Activated B cell treated with CpG ODN at 0.5 μM for 24 hours (primary cell): Measurements from ENCODE around the gene OR10A3. TPM values are rescaled to one million over a fixed set of nuclear protein-coding genes. Genes with fewer than 3 reads are reported as not detected.

ENCODE experiments used
- ATAC-seq: fragments of 200-7000 bp; cut with Tn5 transposase; one replicate; pipeline ENCODE4 v1.10.0; 2021; ENCODE audit warnings: low read depth, mild to moderate bottlenecking, moderate library complexity
- CTCF ChIA-PET: fragments of 350-600 bp; sonication (Branson Sonifier 250); formaldehyde crosslinking; loops from one replicate; lab custom pipeline; 2021; ENCODE audit warnings: antibody characterized with exemption; lab: Charles Lee
- POLR2A ChIA-PET: fragments of 350-600 bp; sonication (Branson Sonifier 250); formaldehyde crosslinking; loops from one replicate; lab custom pipeline; 2021; ENCODE audit warnings: antibody characterized with exemption; lab: Charles Lee
- DNase-seq: peaks from one replicate; pipeline ENCODE4 v3.0.0; 2022
- H3K27ac Mint-ChIP-seq: one replicate; pipeline ENCODE4 v1.8.0; 2020; ENCODE audit warnings: mixed read lengths
- H3K27me3 Mint-ChIP-seq: one replicate; pipeline ENCODE4 v1.8.0; 2021; ENCODE audit warnings: mixed read lengths
- H3K36me3 Mint-ChIP-seq: one replicate; pipeline ENCODE4 v1.8.0; 2021; ENCODE audit warnings: low read depth, mixed read lengths
- H3K4me1 Mint-ChIP-seq: one replicate; pipeline ENCODE4 v1.8.0; 2021; ENCODE audit warnings: mixed read lengths
- H3K4me3 Mint-ChIP-seq: one replicate; pipeline ENCODE4 v1.8.0; 2020; ENCODE audit warnings: mild to moderate bottlenecking, mixed read lengths
- H3K9me3 Mint-ChIP-seq: one replicate; pipeline ENCODE4 v1.8.0; 2020; ENCODE audit warnings: mixed read lengths
- intact Hi-C: fragments of 100-400 bp; cut with micrococcal nuclease; formaldehyde crosslinking; loops from one replicate; pipeline ENCODE4 v1.15.1; 2024
- total RNA-seq: library from RNA; stranded (reverse); gene quantifications from 2 replicates; pipeline ENCODE4 v1.2.3, GENCODE V29; 2022
- TF ChIP-seq, protein P1 (sequence below): fragments of 200-600 bp; IDR thresholded peaks from one replicate; pipeline ENCODE4 v1.8.0; 2022; ENCODE audit warnings: antibody characterized with exemption, mild to moderate bottlenecking

Gene OR10A3
- total RNA-seq, 1 donor from 2014 or later, result not detected

DNA sequence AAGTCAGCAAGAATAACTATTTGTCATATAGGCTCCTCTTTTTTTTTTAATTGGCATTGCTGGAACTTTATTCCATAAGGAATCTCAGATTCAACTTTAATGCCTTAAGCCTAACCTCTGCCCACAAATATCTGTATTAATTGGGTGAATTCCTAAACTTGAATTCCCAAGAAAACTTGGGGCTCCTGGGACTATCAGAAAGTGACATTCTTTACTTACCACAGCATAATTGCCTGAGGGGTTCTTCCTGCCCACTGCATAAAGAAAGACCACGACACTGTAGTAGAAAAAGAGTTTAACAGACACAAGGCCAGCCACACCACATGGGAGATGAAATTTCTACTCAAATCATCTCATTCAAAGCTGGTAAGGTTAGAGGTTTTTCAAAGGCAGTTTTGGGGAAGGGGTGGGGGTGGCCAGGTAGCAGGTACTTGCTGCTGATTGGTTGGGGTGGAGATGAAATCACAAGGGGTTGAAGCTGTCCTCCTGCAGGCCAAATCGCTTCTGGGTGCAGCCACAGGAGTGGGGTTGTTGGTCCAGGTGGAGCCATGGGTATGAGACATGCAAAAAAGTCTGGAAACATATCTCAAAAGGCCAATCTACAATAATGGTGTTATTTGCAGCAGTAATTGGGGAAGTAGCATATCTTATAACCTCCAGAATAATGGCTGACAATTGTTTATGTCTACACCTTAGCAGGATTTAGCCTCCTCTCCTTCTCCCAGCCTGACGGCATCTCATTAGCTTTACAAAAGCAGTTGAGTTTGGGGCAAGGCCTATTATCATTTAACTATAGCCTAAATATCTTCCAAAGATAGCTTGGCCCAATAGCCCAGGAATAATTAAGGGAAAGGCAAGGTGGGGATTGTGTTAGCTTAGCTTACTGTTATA lies 28.5 kb upstream of the OR10A3 start:
- no peak for DNase-seq
- no peaks in the 10 kb centered on the region for H3K9me3 Mint-ChIP-seq
- H3K36me3 Mint-ChIP-seq, result no peaks in the 10 kb centered on the region
- CTCF ChIA-PET, result no interaction called here
- H3K4me3 Mint-ChIP-seq, result no peak overlapping the region
- H3K27ac Mint-ChIP-seq, result no peak overlapping the region
- no peak for ATAC-seq
- intact Hi-C loops, result no loop called here
- POLR2A ChIA-PET, result no interaction called here
- TF ChIP-seq, protein P1, sequence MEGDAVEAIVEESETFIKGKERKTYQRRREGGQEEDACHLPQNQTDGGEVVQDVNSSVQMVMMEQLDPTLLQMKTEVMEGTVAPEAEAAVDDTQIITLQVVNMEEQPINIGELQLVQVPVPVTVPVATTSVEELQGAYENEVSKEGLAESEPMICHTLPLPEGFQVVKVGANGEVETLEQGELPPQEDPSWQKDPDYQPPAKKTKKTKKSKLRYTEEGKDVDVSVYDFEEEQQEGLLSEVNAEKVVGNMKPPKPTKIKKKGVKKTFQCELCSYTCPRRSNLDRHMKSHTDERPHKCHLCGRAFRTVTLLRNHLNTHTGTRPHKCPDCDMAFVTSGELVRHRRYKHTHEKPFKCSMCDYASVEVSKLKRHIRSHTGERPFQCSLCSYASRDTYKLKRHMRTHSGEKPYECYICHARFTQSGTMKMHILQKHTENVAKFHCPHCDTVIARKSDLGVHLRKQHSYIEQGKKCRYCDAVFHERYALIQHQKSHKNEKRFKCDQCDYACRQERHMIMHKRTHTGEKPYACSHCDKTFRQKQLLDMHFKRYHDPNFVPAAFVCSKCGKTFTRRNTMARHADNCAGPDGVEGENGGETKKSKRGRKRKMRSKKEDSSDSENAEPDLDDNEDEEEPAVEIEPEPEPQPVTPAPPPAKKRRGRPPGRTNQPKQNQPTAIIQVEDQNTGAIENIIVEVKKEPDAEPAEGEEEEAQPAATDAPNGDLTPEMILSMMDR, result no peak
- H3K4me1 Mint-ChIP-seq, result no peaks in the 10 kb centered on the region
- H3K27me3 Mint-ChIP-seq, result peaks cover 29% of the 10 kb centered on the region

DNA sequence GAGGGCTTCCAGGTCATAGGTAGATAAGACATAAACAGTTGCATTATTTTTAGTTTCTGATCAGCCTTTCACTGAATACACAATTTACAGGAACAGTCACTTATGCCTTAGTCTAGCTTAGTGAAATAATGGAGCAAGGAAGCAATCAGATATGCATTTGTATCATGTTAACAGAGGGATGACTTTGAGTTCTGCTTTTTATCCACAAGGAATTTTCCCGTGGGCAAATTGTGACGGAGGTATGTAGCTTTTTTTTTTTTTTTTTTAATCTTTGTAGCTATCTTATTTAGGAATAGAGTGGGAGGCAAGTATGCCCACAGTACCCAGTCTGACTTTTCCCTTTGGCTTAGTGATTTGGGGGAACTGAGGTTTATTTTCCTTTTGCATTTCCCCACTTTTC lies 27.2 kb upstream of the OR10A3 start:
- TF ChIP-seq, protein P1, result no peak
- ChIA-PET CTCF (no interaction called here), POLR2A (interaction anchor here (0.7 kb wide), 1 partner anchor 103 kb away, joined by 5 read pairs; no protein-coding TSS in a partner anchor)
- intact Hi-C loops, result no loop called here
- Mint-ChIP-seq H3K27me3 (peaks cover 29% of the 10 kb centered on the region), H3K4me3 (no peak overlapping the region), H3K9me3 (no peaks in the 10 kb centered on the region), H3K4me1 (no peaks in the 10 kb centered on the region), H3K36me3 (no peaks in the 10 kb centered on the region), H3K27ac (no peak overlapping the region)
- DNase-seq (no peak), ATAC-seq (no peak)

DNA sequence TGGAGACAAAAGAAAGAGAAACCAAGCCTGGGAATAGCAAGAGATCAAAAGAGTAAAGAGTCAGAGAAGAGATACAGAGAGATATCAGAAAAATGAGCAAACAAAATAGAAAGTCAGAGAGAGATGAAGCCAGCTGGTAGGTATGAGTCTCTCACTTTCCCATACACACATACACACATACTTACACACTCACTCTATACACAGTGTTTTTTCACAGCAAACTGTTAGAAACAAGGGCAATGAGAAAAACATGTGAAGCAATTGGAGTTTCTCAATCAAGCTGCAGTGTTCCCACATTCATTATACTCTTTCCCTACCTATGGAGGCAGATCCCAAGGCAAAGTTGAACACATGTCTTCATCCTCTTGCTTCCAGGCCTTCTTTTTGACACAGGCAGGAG lies 26.3 kb upstream of the OR10A3 start:
- H3K36me3 Mint-ChIP-seq, result no peaks in the 10 kb centered on the region
- DNase-seq, result no peak
- H3K27ac Mint-ChIP-seq, result no peak overlapping the region
- H3K9me3 Mint-ChIP-seq, result no peaks in the 10 kb centered on the region
- TF ChIP-seq, protein P1, result no peak
- intact Hi-C loops, result no loop called here
- no peaks in the 10 kb centered on the region for H3K4me1 Mint-ChIP-seq
- peaks cover 28% of the 10 kb centered on the region for H3K27me3 Mint-ChIP-seq
- ATAC-seq, result no peak
- no peak overlapping the region for H3K4me3 Mint-ChIP-seq
- ChIA-PET POLR2A (no interaction called here), CTCF (no interaction called here)

DNA sequence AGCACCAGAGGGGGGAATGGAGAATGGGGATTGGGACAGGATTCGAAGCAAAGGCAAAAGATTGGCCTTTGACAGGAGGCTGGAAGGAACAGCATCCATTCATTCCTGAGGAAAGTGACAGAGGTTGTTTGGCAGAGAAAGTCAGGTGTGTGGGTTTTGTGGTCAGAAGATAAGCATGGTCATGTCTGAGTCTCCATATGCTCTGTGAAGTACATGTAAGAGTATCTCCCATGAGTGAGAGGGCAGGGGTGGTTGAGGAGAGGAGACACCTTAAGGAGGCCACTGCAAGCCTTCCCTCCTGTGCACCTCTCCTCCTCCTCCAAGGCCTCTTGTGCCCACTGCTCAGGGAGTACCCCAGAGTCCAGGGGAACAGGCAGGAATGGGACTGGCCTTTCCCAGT lies 25.6 kb upstream of the OR10A3 start:
- TF ChIP-seq, protein P1, result no peak
- Mint-ChIP-seq H3K4me1 (no peaks in the 10 kb centered on the region), H3K36me3 (no peaks in the 10 kb centered on the region), H3K27ac (no peak overlapping the region), H3K27me3 (peaks cover 23% of the 10 kb centered on the region), H3K9me3 (no peaks in the 10 kb centered on the region), H3K4me3 (no peak overlapping the region)
- CTCF ChIA-PET, result no interaction called here
- no peak for DNase-seq
- POLR2A ChIA-PET, result no interaction called here
- intact Hi-C loops, result no loop called here
- ATAC-seq, result no peak

DNA sequence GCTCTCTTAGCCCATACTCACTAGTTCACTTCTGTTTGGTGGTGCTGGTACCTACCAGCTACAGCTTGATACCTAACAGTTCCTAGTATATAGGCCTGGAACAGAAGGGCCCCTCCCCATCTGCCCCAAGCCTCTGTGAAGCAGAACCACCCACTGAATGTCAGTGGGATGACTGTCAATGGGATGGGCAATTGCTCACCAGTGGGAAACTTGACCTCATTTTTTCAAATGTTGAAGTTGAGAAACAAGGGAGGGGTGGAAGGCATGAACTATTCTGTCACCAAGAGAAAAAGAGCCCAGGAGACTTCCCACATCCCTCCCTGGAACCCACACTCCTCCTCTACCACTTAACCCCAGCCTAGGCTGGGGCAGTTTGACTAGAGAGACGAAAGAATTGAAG lies 23.9 kb upstream of the OR10A3 start, which contains the start of gene NLRP10:
TSS of gene NLRP10 (minus strand) at position 62 of the 400 bp plus-strand sequence. CDS start 1,952 bp downstream, outside the sequence.
- no peak within 1 kb of the TSS for H3K27ac Mint-ChIP-seq
- no peak within 1 kb of the TSS for H3K4me3 Mint-ChIP-seq
- ChIA-PET POLR2A (no interaction called here), CTCF (no interaction called here)
- H3K36me3 Mint-ChIP-seq, result no peaks in the 10 kb centered on the region
- no peak for ATAC-seq
- H3K9me3 Mint-ChIP-seq, result no peaks in the 10 kb centered on the region
- DNase-seq, result no peak
- no peaks in the 10 kb centered on the region for H3K4me1 Mint-ChIP-seq
- intact Hi-C loops, result no loop called here
- H3K27me3 Mint-ChIP-seq, result peaks cover 17% of the 10 kb centered on the region
- TF ChIP-seq, protein P1, result no peak
